Astrocyte (in vitro differentiated cells and primary cell): Measurements from ENCODE around the gene PRH2. TPM values are rescaled to one million over a fixed set of nuclear protein-coding genes. Genes with fewer than 3 reads are reported as not detected.

Experiments
- DNase-seq: peaks from one replicate; pipeline ENCODE4 v3.0.0-alpha.2; 2010; ENCODE audit warnings: low read depth
- FAIRE-seq: peaks from 2 replicates; lab custom pipeline; 2011; peaks lifted over from hg19 to GRCh38; lab: Jason Lieb, UNC
- H2AFZ ChIP-seq: 2 replicates; pipeline ENCODE4 v1.6.0; 2012; ENCODE audit warnings: low read depth, low read length, inconsistent platforms
- H3K27ac ChIP-seq: 2 replicates; pipeline ENCODE4 v1.5.1; 2011; ENCODE audit warnings: low read depth, low read length, inconsistent platforms
- H3K27me3 ChIP-seq: 2 replicates; pipeline ENCODE4 v1.6.0; 2011; ENCODE audit warnings: low read length, inconsistent platforms; ENCODE audit not compliant: insufficient read depth
- H3K36me3 ChIP-seq: 2 replicates; pipeline ENCODE4 v1.5.1; 2011; ENCODE audit warnings: low read length, inconsistent platforms; ENCODE audit not compliant: insufficient read depth
- H3K4me1 ChIP-seq: 2 replicates; pipeline ENCODE4 v1.5.1; 2011; ENCODE audit warnings: low read length, inconsistent platforms; ENCODE audit not compliant: insufficient read depth
- H3K4me2 ChIP-seq: 2 replicates; pipeline ENCODE4 v1.6.0; 2012; ENCODE audit warnings: low read length, inconsistent platforms
- H3K4me3 ChIP-seq: 2 replicates; pipeline ENCODE4 v1.5.1; 2011; ENCODE audit warnings: low read depth, mild to moderate bottlenecking, low read length, inconsistent platforms; ENCODE audit not compliant: insufficient read depth
- H3K79me2 ChIP-seq: 2 replicates; pipeline ENCODE4 v1.6.0; 2012; ENCODE audit warnings: mild to moderate bottlenecking, low read length, inconsistent platforms; ENCODE audit not compliant: insufficient read depth
- H3K9ac ChIP-seq: 2 replicates; pipeline ENCODE4 v1.6.0; 2012; ENCODE audit warnings: mild to moderate bottlenecking, low read length, inconsistent platforms
- H3K9me3 ChIP-seq: 2 replicates; pipeline ENCODE4 v1.5.1; 2012; ENCODE audit warnings: low read depth, mild to moderate bottlenecking, low read length, inconsistent platforms; ENCODE audit not compliant: insufficient read depth
- H4K20me1 ChIP-seq: 2 replicates; pipeline ENCODE4 v1.6.0; 2012; ENCODE audit warnings: low read length, inconsistent platforms; ENCODE audit not compliant: insufficient read depth
- H3K27ac Mint-ChIP-seq: one replicate; pipeline ENCODE4 v1.8.0; 2021; ENCODE audit warnings: mild to moderate bottlenecking, mixed read lengths; ENCODE audit not compliant: unreplicated experiment
- H3K27me3 Mint-ChIP-seq: one replicate; pipeline ENCODE4 v1.8.0; 2021; ENCODE audit warnings: low read depth, mixed read lengths; ENCODE audit not compliant: unreplicated experiment
- H3K36me3 Mint-ChIP-seq: one replicate; pipeline ENCODE4 v1.8.0; 2021; ENCODE audit warnings: low read depth, mixed read lengths; ENCODE audit not compliant: unreplicated experiment
- H3K4me1 Mint-ChIP-seq: one replicate; pipeline ENCODE4 v1.8.0; 2021; ENCODE audit warnings: low read depth, mixed read lengths; ENCODE audit not compliant: unreplicated experiment
- H3K4me3 Mint-ChIP-seq: one replicate; pipeline ENCODE4 v1.8.0; 2021; ENCODE audit warnings: mild to moderate bottlenecking, moderate library complexity, mixed read lengths; ENCODE audit not compliant: unreplicated experiment
- H3K9me3 Mint-ChIP-seq: one replicate; pipeline ENCODE4 v1.8.0; 2021; ENCODE audit warnings: mild to moderate bottlenecking, mixed read lengths; ENCODE audit not compliant: unreplicated experiment
- EZH2 ChIP-seq: IDR thresholded peaks from 2 replicates; pipeline ENCODE4 v1.6.1; 2012; ENCODE audit warnings: mild to moderate bottlenecking, low read length, inconsistent platforms; ENCODE audit not compliant: insufficient read depth
- total RNA-seq: library from RNA; stranded (reverse); gene quantifications from 2 replicates; pipeline ENCODE4 v1.2.1, GENCODE V29; 2021
- TF ChIP-seq, protein P1 (sequence below): IDR thresholded peaks from 2 replicates; pipeline ENCODE4 v1.5.1; 2011; ENCODE audit warnings: low read depth, mild to moderate bottlenecking, inconsistent platforms, low read length, moderate library complexity; ENCODE audit not compliant: insufficient read depth

Gene PRH2
- total RNA-seq, 1 donor from 2014 or later, result not detected

DNA sequence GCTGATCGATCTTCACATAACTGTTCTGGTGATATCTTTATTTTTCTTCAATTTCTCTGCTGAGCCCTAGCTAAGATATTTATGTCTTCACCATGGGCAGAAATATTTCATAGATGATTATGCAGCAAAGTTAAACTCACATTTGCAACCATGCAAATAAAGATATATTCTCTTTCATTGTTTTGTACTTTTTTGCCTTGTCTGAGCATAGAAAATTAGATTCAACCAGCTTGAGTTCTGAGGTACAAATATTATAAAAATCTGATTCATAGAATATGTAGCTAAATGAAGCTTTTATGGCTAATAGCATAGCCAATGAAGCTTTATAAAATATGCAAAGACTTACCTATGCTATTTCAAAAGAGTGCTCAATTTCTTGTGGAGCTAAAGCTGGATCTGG lies 19.6 kb upstream of the PRH2 start, which contains the start of gene TAS2R13:
Gene TAS2R13 (minus strand): TSS at position 101 of the 400 bp plus-strand sequence. CDS start 264 bp downstream, outside the sequence.
- no peaks in the 10 kb centered on the region for H3K36me3 Mint-ChIP-seq
- DNase-seq (no peak), FAIRE-seq (no peak)
- no peak for TF ChIP-seq EZH2
- TF ChIP-seq, protein P1, sequence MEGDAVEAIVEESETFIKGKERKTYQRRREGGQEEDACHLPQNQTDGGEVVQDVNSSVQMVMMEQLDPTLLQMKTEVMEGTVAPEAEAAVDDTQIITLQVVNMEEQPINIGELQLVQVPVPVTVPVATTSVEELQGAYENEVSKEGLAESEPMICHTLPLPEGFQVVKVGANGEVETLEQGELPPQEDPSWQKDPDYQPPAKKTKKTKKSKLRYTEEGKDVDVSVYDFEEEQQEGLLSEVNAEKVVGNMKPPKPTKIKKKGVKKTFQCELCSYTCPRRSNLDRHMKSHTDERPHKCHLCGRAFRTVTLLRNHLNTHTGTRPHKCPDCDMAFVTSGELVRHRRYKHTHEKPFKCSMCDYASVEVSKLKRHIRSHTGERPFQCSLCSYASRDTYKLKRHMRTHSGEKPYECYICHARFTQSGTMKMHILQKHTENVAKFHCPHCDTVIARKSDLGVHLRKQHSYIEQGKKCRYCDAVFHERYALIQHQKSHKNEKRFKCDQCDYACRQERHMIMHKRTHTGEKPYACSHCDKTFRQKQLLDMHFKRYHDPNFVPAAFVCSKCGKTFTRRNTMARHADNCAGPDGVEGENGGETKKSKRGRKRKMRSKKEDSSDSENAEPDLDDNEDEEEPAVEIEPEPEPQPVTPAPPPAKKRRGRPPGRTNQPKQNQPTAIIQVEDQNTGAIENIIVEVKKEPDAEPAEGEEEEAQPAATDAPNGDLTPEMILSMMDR, result no peak
- no peak within 1 kb of the TSS for H3K4me3 Mint-ChIP-seq
- no peaks in the 10 kb centered on the region for H3K36me3 ChIP-seq
- peaks cover 5% of the 10 kb centered on the region for H3K9me3 ChIP-seq
- no peak within 1 kb of the TSS for H3K27ac ChIP-seq
- H3K27me3 ChIP-seq, result no peaks in the 10 kb centered on the region
- H3K4me3 ChIP-seq, result no peak within 1 kb of the TSS
- no peak within 1 kb of the TSS for H3K27ac Mint-ChIP-seq
- H3K4me1 Mint-ChIP-seq, result no peaks in the 10 kb centered on the region
- peaks cover 8% of the 10 kb centered on the region for H3K9me3 Mint-ChIP-seq
- H3K9ac ChIP-seq, result no peak within 1 kb of the TSS
- H3K27me3 Mint-ChIP-seq, result no peaks in the 10 kb centered on the region
- no peaks in the 10 kb centered on the region for H3K79me2 ChIP-seq
- no peaks in the 10 kb centered on the region for H3K4me1 ChIP-seq
- H3K4me2 ChIP-seq, result no peak within 1 kb of the TSS
- no peak within 1 kb of the TSS for H2AFZ ChIP-seq
- no peaks in the 10 kb centered on the region for H4K20me1 ChIP-seq

DNA sequence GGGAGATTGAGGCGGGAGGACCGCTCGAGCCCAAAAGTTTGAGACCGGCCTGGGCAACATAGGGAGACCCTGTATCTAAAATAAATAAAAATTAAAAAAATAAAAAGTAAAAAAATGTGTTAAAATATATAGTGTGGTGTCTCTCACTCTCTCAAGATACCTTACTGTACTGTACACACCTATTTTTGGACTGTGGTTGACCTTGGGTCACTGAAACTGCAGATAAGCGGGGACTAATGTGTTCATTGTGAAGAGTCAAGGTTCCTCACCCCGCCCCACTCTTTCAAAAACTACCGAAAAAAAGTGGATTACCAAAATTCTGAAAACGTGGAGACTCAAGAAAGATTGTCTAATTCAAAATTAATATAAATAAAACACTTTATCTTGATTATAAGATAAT lies 18.7 kb upstream of the PRH2 start:
- H3K79me2 ChIP-seq, result no peaks in the 10 kb centered on the region
- no peak overlapping the region for H3K4me2 ChIP-seq
- H3K4me3 ChIP-seq, result no peak overlapping the region
- H3K27ac ChIP-seq, result no peak overlapping the region
- Mint-ChIP-seq H3K4me3 (no peak overlapping the region), H3K27ac (no peak overlapping the region), H3K27me3 (no peaks in the 10 kb centered on the region), H3K36me3 (no peaks in the 10 kb centered on the region), H3K4me1 (no peaks in the 10 kb centered on the region), H3K9me3 (no peaks in the 10 kb centered on the region)
- no peak overlapping the region for H2AFZ ChIP-seq
- FAIRE-seq (no peak), DNase-seq (no peak)
- H3K36me3 ChIP-seq, result no peaks in the 10 kb centered on the region
- TF ChIP-seq, protein P1, result no peak
- no peak for TF ChIP-seq EZH2
- H3K27me3 ChIP-seq, result no peaks in the 10 kb centered on the region
- no peak overlapping the region for H3K9ac ChIP-seq
- H4K20me1 ChIP-seq, result no peaks in the 10 kb centered on the region
- H3K9me3 ChIP-seq, result no peaks in the 10 kb centered on the region
- no peaks in the 10 kb centered on the region for H3K4me1 ChIP-seq

DNA sequence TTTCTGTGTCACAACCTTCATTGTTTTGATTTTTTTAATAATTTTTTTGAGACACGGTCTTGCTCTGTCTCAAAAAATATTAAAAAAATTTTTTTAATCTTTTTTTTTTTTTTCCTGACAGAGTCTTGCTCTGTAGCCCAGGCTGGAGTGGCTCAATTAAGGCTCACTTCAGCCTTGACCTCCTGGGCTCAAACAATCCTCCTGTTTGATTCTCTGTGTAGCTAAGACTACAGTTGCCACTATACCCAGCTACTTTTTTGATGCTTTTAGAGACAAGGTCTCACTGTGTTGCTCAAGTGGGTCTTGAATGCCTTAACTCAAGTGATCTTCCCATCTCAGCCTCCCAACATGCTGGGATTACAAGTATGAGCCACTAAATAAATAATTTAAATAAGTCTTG lies 9.2 kb upstream of the PRH2 start:
- Histone ChIP-seq H3K79me2 (no peaks in the 10 kb centered on the region), H3K4me3 (no peak overlapping the region), H3K9me3 (no peaks in the 10 kb centered on the region), H3K9ac (no peak overlapping the region), H3K4me1 (no peaks in the 10 kb centered on the region), H2AFZ (no peak overlapping the region), H3K4me2 (no peak overlapping the region), H4K20me1 (no peaks in the 10 kb centered on the region), H3K36me3 (no peaks in the 10 kb centered on the region), H3K27ac (no peak overlapping the region), H3K27me3 (no peaks in the 10 kb centered on the region)
- no peak overlapping the region for H3K27ac Mint-ChIP-seq
- TF ChIP-seq EZH2, result no peak
- no peaks in the 10 kb centered on the region for H3K9me3 Mint-ChIP-seq
- H3K27me3 Mint-ChIP-seq, result no peaks in the 10 kb centered on the region
- H3K4me1 Mint-ChIP-seq, result no peaks in the 10 kb centered on the region
- DNase-seq (no peak), FAIRE-seq (no peak)
- H3K36me3 Mint-ChIP-seq, result no peaks in the 10 kb centered on the region
- H3K4me3 Mint-ChIP-seq, result no peak overlapping the region
